ENCODE data around the gene SH3D21. TPM values are rescaled to one million over a fixed set of nuclear protein-coding genes. Genes with fewer than 3 reads are reported as not detected.

Gene SH3D21
- total and polyA plus RNA-seq, 10 of the 15 experiments (the other 5 are each of a cell fraction or from before 2014, with no cell fraction given): 0.06 to 5.9 (median 2.4) TPM

DNA sequence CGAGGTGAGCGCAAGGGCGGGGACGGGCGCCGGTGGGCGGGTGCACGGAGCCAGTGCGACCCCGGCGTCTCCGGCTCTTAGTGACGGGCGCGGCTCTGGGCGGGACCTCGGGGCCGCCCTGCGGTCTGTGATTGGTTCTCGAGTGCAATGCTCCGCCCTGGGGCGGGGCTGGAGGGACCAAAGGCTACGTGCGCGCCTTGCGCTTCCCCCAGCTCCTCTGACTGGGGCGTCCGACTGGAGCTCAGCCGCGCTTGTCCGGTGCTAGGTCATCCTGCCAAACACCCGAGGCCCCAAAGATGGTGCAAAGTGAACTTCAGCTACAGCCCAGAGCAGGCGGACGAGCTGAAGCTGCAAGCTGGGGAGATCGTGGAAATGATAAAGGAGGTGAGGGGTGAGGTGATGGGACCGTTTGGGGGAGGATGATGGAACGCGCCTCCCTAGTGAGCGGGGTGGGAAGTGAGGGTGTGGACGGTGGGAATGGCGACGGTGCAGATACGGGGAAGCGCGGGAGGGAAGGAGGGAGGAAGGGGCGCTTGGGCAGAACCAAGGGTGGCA lies 811 bp downstream of the SH3D21 start:
- H3K27ac ChIP-seq (ENCODE audit: control insufficient read depth, insufficient read depth): peak overlapping the region; percentile 46
- BruUV-seq (replicated peaks): no TSS peak
- peak overlapping the region; percentile 65 for H3K9ac ChIP-seq (ENCODE audit: control insufficient read depth, insufficient read depth, low read length)
- ATAC-seq (peak; percentile 99), FAIRE-seq (peak; percentile 95), DNase-seq (ENCODE audit: low read depth, low spot score) (peak; percentile 80)
- CTCF ChIA-PET: interaction anchor here (0.7 to 4.0 kb wide), 10 partner anchors 9 to 157 kb away, joined by 3 to 24 read pairs (median 6); partner anchors contain the start of genes EVA1B and TRAPPC3
- SMC1A ChIA-PET (ENCODE audit: uncharacterized antibody, unreplicated experiment): interaction anchor here (0.6 to 1.8 kb wide), 7 partner anchors 9 to 157 kb away, joined by 3 to 6 read pairs (median 3); partner anchors contain the start of gene LSM10
- intact Hi-C loops (cut with micrococcal nuclease; ENCODE audit: unreplicated experiment): no loop called here
- RAD21 ChIA-PET (ENCODE audit: unreplicated experiment): interaction anchor here (0.8 to 1.9 kb wide), 9 partner anchors 17 to 172 kb away, joined by 3 to 15 read pairs (median 4); partner anchors contain the start of genes EVA1B, MRPS15, THRAP3 and TRAPPC3
- H3K4me1 ChIP-seq (ENCODE audit: control insufficient read depth, insufficient read depth, low read length): peaks cover 27% of the 10 kb centered on the region
- H3K4me2 ChIP-seq (ENCODE audit: control insufficient read depth, insufficient read depth): peak overlapping the region; percentile 95
- peaks cover 13 to 15% of the 10 kb centered on the region in 2 experiments for H3K36me3 ChIP-seq (ENCODE audit: control insufficient read depth in 2 of 2, insufficient read depth in 2 of 2, low read length in 1 of 2)
- peak overlapping the region; percentile 95 for H3K4me3 ChIP-seq
- no peaks in the 10 kb centered on the region for H3K9me3 ChIP-seq (replicated peaks; ENCODE audit: control insufficient read depth, insufficient read depth, low read length)
- peak overlapping the region; percentile 79 for H2AFZ ChIP-seq (ENCODE audit: control insufficient read depth, low read depth, low read length)
- H4K20me1 ChIP-seq (ENCODE audit: control insufficient read depth, insufficient read depth): no peaks in the 10 kb centered on the region
- POLR2A ChIA-PET: interaction anchor here (0.5 to 2.0 kb wide), 18 partner anchors 9 to 157 kb away, joined by 3 to 9 read pairs (median 4); partner anchors contain the start of genes EVA1B, LSM10, STK40 and THRAP3
- in situ Hi-C loops (cut with MboI): no loop called here
- H3K27me3 ChIP-seq (replicated peaks in 1 of 2; ENCODE audit: control insufficient read depth in 2 of 2, insufficient read depth in 2 of 2, low read length in 1 of 2): no peaks in the 10 kb centered on the region
- under 1% methylated on average over 43 of the region's 46 CpGs for WGBS (ENCODE audit: insufficient coverage, insufficient replicate concordance, low lambda C conversion rate, missing lambda C conversion rate)
- peaks cover 9% of the 10 kb centered on the region for H3K79me2 ChIP-seq (ENCODE audit: control insufficient read depth, insufficient read depth, low read length)
- TF ChIP-seq HDGF (IDR thresholded peaks at IDR 0.05) (peak; percentile 86; the same call in 1 of the 2 replicates), ETV6 (conservative IDR thresholded peaks at IDR 0.05 in 1 of 2, IDR thresholded peaks at IDR 0.05 in 1 of 2; ENCODE audit: borderline replicate concordance in 1 of 2, low read depth in 1 of 2) (no peak), SMAD1 (IDR thresholded peaks at IDR 0.05; ENCODE audit: low read depth, partially characterized antibody) (peak; percentile 46), TAF1 (IDR thresholded peaks at IDR 0.05; ENCODE audit: borderline replicate concordance, low read depth, low read length) (peak; percentile 60; the same call in 1 of the 2 replicates), TCF3 (IDR thresholded peaks at IDR 0.05; ENCODE audit: borderline replicate concordance, insufficient read depth, low read depth, low read length) (peak; percentile 45; the same call in 1 of the 2 replicates), NR2C1 (IDR thresholded peaks at IDR 0.05) (peak; percentile 31; the same call in 1 of the 2 replicates), TCF12 (IDR thresholded peaks at IDR 0.05; ENCODE audit: low read depth, low read length) (no peak), CREB1 (IDR thresholded peaks at IDR 0.05; ENCODE audit: low read depth) (peak; percentile 27; the same call in 1 of the 2 replicates), NFIC (IDR thresholded peaks at IDR 0.05; ENCODE audit: low read depth, low read length) (no peak), BMI1 (IDR thresholded peaks at IDR 0.05; ENCODE audit: borderline replicate concordance) (no peak), MXI1 (IDR thresholded peaks at IDR 0.05; ENCODE audit: low read depth, low read length) (peak; percentile 79), NBN (IDR thresholded peaks at IDR 0.05) (peak; percentile 85), WRNIP1 (IDR thresholded peaks at IDR 0.05; ENCODE audit: borderline replicate concordance, low read depth, low read length) (no peak), KAT2A (conservative IDR thresholded peaks at IDR 0.05; ENCODE audit: control insufficient read depth, low read depth, low read length) (no peak), ZNF274 (IDR thresholded peaks at IDR 0.05; ENCODE audit: insufficient read depth, insufficient read length) (no peak), ATF7 (IDR thresholded peaks at IDR 0.05; ENCODE audit: low read depth) (0 out of 2 replicates have a peak, but pooled peaks have one; percentile 12), KLF5 (IDR thresholded peaks at IDR 0.05; ENCODE audit: partially characterized antibody) (peak; percentile 16), IKZF1 (conservative IDR thresholded peaks at IDR 0.05) (0 out of 2 replicates have a peak, but pooled peaks have one; percentile 42)
- TF ChIP-seq, protein P1, sequence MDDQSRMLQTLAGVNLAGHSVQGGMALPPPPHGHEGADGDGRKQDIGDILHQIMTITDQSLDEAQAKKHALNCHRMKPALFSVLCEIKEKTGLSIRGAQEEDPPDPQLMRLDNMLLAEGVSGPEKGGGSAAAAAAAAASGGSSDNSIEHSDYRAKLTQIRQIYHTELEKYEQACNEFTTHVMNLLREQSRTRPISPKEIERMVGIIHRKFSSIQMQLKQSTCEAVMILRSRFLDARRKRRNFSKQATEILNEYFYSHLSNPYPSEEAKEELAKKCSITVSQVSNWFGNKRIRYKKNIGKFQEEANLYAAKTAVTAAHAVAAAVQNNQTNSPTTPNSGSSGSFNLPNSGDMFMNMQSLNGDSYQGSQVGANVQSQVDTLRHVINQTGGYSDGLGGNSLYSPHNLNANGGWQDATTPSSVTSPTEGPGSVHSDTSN (IDR thresholded peaks at IDR 0.05; ENCODE audit: insufficient replicate concordance, low read depth, low read length): no peak
- TF ChIP-seq, protein P2, sequence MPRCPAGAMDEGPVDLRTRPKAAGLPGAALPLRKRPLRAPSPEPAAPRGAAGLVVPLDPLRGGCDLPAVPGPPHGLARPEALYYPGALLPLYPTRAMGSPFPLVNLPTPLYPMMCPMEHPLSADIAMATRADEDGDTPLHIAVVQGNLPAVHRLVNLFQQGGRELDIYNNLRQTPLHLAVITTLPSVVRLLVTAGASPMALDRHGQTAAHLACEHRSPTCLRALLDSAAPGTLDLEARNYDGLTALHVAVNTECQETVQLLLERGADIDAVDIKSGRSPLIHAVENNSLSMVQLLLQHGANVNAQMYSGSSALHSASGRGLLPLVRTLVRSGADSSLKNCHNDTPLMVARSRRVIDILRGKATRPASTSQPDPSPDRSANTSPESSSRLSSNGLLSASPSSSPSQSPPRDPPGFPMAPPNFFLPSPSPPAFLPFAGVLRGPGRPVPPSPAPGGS (IDR thresholded peaks at IDR 0.05; ENCODE audit: borderline replicate concordance, insufficient read depth, low read depth, low read length, poor library complexity, severe bottlenecking): no peak
- TF ChIP-seq, protein P3, sequence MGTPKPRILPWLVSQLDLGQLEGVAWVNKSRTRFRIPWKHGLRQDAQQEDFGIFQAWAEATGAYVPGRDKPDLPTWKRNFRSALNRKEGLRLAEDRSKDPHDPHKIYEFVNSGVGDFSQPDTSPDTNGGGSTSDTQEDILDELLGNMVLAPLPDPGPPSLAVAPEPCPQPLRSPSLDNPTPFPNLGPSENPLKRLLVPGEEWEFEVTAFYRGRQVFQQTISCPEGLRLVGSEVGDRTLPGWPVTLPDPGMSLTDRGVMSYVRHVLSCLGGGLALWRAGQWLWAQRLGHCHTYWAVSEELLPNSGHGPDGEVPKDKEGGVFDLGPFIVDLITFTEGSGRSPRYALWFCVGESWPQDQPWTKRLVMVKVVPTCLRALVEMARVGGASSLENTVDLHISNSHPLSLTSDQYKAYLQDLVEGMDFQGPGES (IDR thresholded peaks at IDR 0.05): no peak
